Bronchial epithelial cell (primary cell): ENCODE measurements around the gene DCLK2. TPM values are rescaled to one million over a fixed set of nuclear protein-coding genes. Genes with fewer than 3 reads are reported as not detected.
"Not testable (repeated sequence)": the region's sequence is repeated elsewhere in the genome, so short reads cannot be mapped to it uniquely, and the experiment has no call there.

Experiments
- DNase-seq: peaks from one replicate; pipeline ENCODE4 v3.0.0-alpha.2; 2010; ENCODE audit warnings: low read depth
- FAIRE-seq: peaks from 2 replicates; lab custom pipeline; 2011; peaks lifted over from hg19 to GRCh38; lab: Jason Lieb, UNC
- H3K27me3 ChIP-seq: 2 replicates; pipeline ENCODE4 v1.5.1; 2011; ENCODE audit warnings: low read length; ENCODE audit not compliant: control insufficient read depth, insufficient read depth
- H3K36me3 ChIP-seq: 2 replicates; pipeline ENCODE4 v1.5.1; 2011; ENCODE audit warnings: low read length; ENCODE audit not compliant: control insufficient read depth, insufficient read depth
- H3K4me3 ChIP-seq: 2 replicates; pipeline ENCODE4 v1.5.1; 2011; ENCODE audit warnings: mild to moderate bottlenecking, low read depth, low read length, control low read depth
- total RNA-seq: library from RNA; depleted of rRNA; stranded (reverse); fragments of >200 nt; gene quantifications from 2 replicates; pipeline ENCODE4 v1.2.1, GENCODE V29; 2014
- TF ChIP-seq, protein P1 (sequence below): IDR thresholded peaks from 2 replicates; pipeline ENCODE4 v1.5.1; 2011; ENCODE audit warnings: mild to moderate bottlenecking, moderate library complexity, low read length, control low read depth, inconsistent platforms; ENCODE audit not compliant: insufficient read depth, severe bottlenecking

DCLK2 gene
- total RNA-seq, 1 donor from 2014 or later = not detected

DNA sequence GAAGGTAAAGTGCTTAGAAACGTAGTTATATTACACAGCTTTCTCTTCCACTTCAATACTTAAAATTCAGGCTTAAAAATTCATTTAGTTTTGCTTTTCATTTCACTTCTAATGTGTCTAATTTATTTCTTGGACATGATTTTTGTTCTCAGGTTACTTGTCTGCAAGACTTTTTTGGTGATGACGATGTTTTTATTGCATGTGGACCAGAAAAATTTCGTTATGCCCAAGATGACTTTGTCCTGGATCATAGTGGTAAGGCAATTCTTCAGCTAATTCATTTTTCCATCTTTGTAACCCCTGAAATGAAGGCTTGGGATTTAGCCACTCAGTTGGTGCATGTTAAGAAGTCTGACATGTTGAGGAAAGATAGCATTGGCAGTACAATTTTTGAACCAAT is 114.7 kb downstream of the DCLK2 start:
- H3K36me3 ChIP-seq = no peaks in the 10 kb centered on the region
- H3K4me3 ChIP-seq = no peak overlapping the region
- no peak for DNase-seq
- H3K27me3 ChIP-seq = no peaks in the 10 kb centered on the region
- TF ChIP-seq, protein P1, sequence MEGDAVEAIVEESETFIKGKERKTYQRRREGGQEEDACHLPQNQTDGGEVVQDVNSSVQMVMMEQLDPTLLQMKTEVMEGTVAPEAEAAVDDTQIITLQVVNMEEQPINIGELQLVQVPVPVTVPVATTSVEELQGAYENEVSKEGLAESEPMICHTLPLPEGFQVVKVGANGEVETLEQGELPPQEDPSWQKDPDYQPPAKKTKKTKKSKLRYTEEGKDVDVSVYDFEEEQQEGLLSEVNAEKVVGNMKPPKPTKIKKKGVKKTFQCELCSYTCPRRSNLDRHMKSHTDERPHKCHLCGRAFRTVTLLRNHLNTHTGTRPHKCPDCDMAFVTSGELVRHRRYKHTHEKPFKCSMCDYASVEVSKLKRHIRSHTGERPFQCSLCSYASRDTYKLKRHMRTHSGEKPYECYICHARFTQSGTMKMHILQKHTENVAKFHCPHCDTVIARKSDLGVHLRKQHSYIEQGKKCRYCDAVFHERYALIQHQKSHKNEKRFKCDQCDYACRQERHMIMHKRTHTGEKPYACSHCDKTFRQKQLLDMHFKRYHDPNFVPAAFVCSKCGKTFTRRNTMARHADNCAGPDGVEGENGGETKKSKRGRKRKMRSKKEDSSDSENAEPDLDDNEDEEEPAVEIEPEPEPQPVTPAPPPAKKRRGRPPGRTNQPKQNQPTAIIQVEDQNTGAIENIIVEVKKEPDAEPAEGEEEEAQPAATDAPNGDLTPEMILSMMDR = no peak
- peak; percentile 36 for FAIRE-seq

GRCh38 chr4:150197256-150197655 is 119.0 kb downstream of the DCLK2 start:
- FAIRE-seq, H3K4me3 ChIP-seq, H3K36me3 ChIP-seq, H3K27me3 ChIP-seq, DNase-seq: not testable (repeated sequence)

DNA sequence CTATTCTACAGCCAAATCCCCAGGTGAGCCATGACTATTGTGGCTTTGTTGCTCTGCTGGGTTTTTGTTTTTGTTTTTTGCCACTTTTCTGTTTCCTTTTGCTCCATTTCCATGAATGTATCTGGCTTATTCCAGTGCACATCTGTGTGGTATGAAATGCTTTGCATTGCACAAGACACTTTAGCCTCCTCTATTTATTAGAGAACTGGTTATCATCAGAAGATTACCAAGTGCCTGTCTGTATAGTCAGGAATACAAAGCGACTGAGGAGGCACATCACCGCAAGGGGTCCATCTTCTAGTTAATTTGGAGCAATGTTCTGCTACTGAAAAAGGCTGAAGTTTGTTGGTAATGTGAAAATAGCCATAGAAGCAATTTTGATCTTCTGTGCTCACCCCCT is 120.8 kb downstream of the DCLK2 start:
- Histone ChIP-seq H3K27me3 (no peaks in the 10 kb centered on the region), H3K4me3 (no peak overlapping the region), H3K36me3 (no peaks in the 10 kb centered on the region)
- FAIRE-seq = no peak
- TF ChIP-seq, protein P1 = no peak
- DNase-seq = no peak

DNA sequence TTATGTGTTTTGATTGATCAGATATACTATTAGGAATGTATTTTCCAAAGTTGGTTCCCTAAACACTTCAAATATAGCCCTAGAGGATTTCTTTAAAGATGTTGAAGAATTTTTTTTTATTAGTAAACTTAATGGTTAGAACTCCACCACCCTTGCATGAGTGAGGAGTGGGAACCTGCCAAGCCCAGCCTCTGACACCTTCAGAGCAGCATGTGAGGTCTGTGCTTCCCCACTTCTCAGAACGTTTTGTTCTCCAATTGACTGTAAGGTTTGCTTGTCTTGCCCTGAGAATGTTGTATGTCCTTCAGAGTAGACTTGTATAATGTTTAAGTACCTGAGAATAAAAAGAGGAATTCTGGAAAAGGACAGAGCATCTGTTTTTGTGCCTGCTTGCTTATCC is 126.8 kb downstream of the DCLK2 start:
- H3K27me3 ChIP-seq = no peaks in the 10 kb centered on the region
- no peaks in the 10 kb centered on the region for H3K36me3 ChIP-seq
- no peak for FAIRE-seq
- no peak overlapping the region for H3K4me3 ChIP-seq
- TF ChIP-seq, protein P1 = no peak
- DNase-seq = no peak

DNA sequence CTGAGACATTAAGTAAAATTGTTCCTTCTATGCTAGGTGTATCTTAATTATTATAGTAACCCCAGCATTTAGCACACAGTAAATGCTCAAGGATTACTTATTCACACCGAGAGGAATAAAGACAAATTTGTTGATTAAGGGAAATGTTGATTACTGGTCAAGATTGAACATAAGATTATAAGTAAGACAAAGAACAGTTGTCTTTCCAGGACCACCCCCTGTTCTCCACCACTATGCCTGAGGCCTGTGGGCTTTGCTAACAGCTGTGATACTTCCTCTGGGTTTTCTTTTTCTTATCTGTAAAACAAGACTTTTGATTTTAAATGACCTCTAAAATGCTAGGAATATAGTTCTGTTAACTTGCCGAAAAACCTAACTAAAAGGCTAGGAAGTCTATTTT is 128.0 kb downstream of the DCLK2 start:
- no peak for DNase-seq

GRCh38 chr4:150206954-150207353 is 128.7 kb downstream of the DCLK2 start:
- no peak for FAIRE-seq
- DNase-seq = no peak
- TF ChIP-seq, protein P1 = no peak
- H3K4me3 ChIP-seq = no peak overlapping the region
- no peaks in the 10 kb centered on the region for H3K36me3 ChIP-seq
- H3K27me3 ChIP-seq = peaks cover 6% of the 10 kb centered on the region

More for the DNA sequence above, 128.0 kb downstream of the DCLK2 start:
- peaks cover 4% of the 10 kb centered on the region for H3K27me3 ChIP-seq
- H3K36me3 ChIP-seq = no peaks in the 10 kb centered on the region
- no peak overlapping the region for H3K4me3 ChIP-seq
- FAIRE-seq = no peak
- TF ChIP-seq, protein P1 = no peak
